RCC 7860 (cell line): ENCODE results near the gene GAB2.
"Not testable (repeated sequence)": the region's sequence is repeated elsewhere in the genome, so short reads cannot be mapped to it uniquely, and the experiment has no call there.

ENCODE experiments used
- DNase-seq: peaks from one replicate; pipeline ENCODE4 v3.0.0-alpha.2; 2015; ENCODE audit warnings: low spot score
- FAIRE-seq: peaks from 2 replicates; lab custom pipeline; 2012; peaks lifted over from hg19 to GRCh38; lab: Jason Lieb, UNC

GAB2 gene

DNA sequence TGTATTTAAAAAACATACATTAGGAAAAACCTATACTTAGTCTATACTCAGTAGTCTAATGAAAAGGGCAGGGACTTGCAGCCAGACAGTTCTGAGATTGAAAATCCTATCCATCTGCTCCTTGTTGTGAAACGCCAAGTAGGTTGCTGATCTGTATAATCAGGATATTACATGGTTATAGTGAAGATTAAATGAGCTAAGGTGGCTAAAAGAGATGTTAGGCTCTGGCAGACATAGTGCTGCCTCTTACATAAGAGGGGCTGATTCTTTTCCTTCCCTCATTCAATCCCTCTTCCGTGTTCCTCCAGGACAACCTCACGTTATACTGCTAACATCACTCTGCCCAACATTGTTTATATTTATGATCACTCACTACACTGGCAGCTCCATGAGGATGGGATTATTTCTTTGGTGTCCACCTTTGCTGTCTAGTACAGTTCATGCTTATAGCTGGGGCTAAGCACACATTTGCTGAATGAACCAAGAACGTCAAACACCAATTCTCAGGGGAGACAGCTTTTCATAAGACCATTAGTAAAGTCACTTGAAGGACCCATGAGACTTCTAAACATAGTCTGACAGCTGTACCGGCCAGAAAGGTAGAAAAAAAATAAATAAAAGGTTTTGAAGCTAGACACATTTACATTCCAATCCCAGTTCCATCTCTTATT, 46.3 kb downstream of the GAB2 start:
- no peak for DNase-seq
- FAIRE-seq: no peak

GRCh38 chr11:78370406-78371172, 47.0 kb downstream of the GAB2 start:
- FAIRE-seq (no peak), DNase-seq (no peak)

- no peak for DNase-seq
- no peak for FAIRE-seq
Measured at GRCh38 chr11:78365381-78365792, 52.2 kb downstream of the GAB2 start.

GRCh38 chr11:78364128-78364751, 53.4 kb downstream of the GAB2 start:
- FAIRE-seq (no peak), DNase-seq (no peak)

DNA sequence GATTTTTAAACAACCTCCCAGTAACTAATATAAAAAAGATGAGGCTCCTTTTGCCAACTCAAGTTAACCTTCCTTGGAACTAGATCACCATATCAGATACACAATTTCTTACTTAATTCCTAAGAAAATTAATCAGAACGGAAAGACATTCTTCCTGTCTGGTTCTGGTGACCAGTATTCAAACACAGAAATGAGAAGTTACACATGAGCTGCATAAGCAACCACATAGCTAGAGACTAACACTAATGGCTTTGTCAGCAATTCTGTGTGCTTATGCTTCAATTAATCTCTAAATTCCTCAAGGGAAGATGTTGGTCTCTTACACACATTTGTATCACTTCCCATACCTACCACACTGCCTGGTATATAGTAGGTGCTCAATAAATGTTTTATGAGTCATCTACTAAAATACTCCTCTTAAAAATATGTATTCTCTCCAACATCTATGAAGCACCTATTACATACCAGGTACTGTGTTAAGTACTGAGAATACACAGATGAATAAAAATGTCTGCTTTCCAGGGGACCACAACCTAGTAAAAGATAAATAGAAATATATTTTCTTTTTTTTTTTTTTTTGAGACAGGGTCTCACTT, 54.5 kb downstream of the GAB2 start:
- no peak for FAIRE-seq

DNA sequence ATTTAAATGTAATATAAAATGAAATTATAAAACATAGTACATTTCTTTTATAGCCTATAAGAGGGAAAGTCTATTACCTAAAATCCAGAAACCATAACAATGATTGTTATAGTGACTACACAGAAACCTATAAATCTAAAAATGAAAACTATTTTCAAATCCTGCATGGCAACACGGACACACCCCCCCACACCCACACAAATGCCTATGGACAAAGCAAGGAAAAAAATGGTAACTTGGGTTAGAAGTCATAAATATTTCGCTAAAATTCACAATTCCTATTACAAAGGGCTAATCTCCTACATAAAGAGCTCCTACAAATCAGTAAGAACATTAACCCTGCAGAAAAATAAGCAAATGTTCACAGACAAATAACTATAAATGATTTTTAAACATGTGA, 56.4 kb downstream of the GAB2 start:
- no peak for DNase-seq
- no peak for FAIRE-seq

More for the DNA sequence above, 54.5 kb downstream of the GAB2 start:
- DNase-seq: no peak

DNA sequence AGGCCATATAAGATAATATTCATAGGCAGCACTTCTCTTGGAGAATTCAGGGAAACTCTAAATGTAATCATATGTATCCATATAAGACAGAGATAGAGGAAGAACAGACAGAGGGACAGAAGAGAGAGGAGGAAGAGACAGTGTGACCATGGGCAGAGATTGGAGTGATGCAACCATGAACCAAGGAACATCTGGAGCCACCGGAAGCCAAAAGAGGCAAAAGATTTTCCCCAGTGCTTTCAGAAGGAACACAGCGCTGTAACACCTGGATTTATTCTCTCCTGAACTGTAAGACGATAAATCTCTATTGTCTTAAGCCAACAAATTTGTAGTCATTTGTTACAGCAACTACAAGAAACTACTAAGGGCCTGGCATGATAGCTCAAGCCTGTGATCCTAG, 57.7 kb downstream of the GAB2 start:
- DNase-seq (no peak), FAIRE-seq (no peak)

- FAIRE-seq, DNase-seq: not testable (repeated sequence)
Measured at GRCh38 chr11:78357924-78358323, 59.7 kb downstream of the GAB2 start.

- not testable (repeated sequence) for FAIRE-seq
Measured at GRCh38 chr11:78357425-78357824, 60.2 kb downstream of the GAB2 start.

GRCh38 chr11:78355742-78356141, 61.9 kb downstream of the GAB2 start:
- not testable (repeated sequence) for FAIRE-seq, DNase-seq

More at GRCh38 chr11:78357425-78357824, 60.2 kb downstream of the GAB2 start:
- not testable (repeated sequence) for DNase-seq

- DNase-seq (no peak), FAIRE-seq (no peak)
Measured at GRCh38 chr11:78355309-78355705, 62.3 kb downstream of the GAB2 start.

DNA sequence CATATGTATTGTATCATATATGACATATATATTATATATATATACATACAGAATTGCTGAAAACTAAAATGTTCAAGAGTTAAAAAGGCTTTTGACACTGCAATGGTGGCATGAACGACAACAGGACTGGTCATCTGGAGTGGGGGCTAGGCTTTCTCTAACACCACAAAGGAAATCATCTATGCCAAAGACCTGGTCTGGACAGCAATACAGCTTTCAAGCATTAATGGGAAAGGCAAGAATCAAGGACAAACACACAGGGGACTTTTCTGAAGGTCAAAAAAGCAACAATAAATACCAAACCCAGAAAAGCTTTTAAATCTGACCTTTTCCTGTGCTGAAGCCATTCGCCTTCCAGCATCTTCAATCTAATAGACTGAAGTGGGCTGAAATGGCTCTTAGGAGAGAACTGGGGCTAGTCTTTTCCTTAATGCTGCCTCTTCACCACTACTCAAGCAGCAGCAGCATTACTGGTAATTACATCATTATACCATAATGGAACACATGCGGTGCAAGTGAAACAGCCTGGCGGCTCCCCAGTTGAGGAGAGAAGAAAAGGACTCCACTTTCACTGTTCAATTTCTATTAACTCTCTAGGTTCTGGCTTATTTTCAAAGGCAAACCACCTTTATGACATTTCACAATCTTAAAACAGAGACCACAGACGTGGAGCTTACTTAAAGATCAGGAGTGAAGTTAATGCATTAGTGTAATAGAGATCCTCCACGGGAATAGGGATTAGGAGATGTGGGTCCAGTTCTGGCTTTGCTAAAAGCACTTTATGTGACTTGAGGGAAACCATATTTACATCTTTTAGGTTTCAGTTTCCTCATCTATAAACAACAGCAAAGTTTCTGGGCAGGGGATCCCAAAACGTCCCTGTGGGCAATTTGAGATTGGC, 63.0 kb downstream of the GAB2 start:
- DNase-seq: no peak
- FAIRE-seq: no peak

GRCh38 chr11:78351979-78352841, 65.4 kb downstream of the GAB2 start:
- DNase-seq: no peak
- FAIRE-seq: no peak

DNA sequence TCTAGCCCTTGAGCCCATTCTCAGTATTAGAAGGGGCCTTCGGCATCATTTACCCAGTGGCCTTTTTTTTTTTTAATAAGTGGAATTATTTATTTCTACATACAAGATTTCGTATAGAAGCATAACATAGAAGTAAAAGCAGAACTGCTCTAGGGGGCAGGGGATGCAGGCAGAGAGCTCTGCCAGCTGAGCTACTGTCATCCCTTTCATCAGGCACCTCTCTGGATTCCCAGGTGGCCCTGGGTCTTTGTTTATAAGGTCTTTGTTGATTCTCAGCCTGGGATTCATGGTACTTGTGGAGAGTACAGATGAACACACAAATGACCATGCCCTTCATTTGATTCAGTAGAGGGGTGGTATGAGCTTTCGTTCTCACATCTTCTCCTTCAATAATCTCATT, 66.4 kb downstream of the GAB2 start:
- FAIRE-seq (no peak), DNase-seq (no peak)

- FAIRE-seq: no peak
Measured at GRCh38 chr11:78350646-78351165, 66.9 kb downstream of the GAB2 start.

GRCh38 chr11:78350091-78350645, 67.5 kb downstream of the GAB2 start:
- FAIRE-seq: no peak
- DNase-seq: no peak

More at GRCh38 chr11:78350646-78351165, 66.9 kb downstream of the GAB2 start:
- no peak for DNase-seq

- FAIRE-seq (no peak), DNase-seq (no peak)
Measured at GRCh38 chr11:78349624-78350023, 68.0 kb downstream of the GAB2 start.

DNA sequence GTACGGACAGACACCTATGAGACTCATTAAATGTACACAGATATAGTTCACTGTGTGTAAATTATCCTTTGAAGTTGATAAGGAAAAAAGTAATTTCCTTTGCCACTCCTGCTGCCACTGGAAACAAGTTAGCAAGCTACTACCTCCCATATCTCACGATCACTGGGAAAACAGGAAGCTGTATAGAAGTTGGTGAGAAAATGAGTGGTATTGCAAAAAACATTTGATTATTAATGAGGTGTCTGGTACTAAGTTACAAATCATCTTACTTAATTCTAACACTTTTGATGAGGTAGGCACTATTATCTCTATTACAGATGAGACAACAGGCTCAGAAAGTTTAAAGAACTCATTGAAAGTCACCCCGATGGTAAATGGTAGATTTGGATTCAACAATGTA, 68.5 kb downstream of the GAB2 start:
- DNase-seq (no peak), FAIRE-seq (no peak)

- no peak for FAIRE-seq
- no peak for DNase-seq
Measured at GRCh38 chr11:78347956-78348355, 69.7 kb downstream of the GAB2 start.
